ENCODE results near the gene EEF1AKMT1. TPM values are rescaled to one million over a fixed set of nuclear protein-coding genes. Genes with fewer than 3 reads are reported as not detected.

The EEF1AKMT1 gene
- total RNA-seq, 1 donor from 2014 or later: 3.9 TPM

- CTCF ChIA-PET: no interaction called here
- no peak for DNase-seq
- no peak overlapping the region for H3K27ac Mint-ChIP-seq
- H3K9me3 Mint-ChIP-seq: no peaks in the 10 kb centered on the region
- H3K27me3 Mint-ChIP-seq: no peaks in the 10 kb centered on the region
- peaks cover 3% of the 10 kb centered on the region for H3K4me1 Mint-ChIP-seq
- intact Hi-C loops (cut with micrococcal nuclease): no loop called here
- no peak for ATAC-seq (ENCODE audit: low read depth)
- peaks cover 32% of the 10 kb centered on the region for H3K36me3 Mint-ChIP-seq (ENCODE audit: low read depth)
- no peak overlapping the region for H3K4me3 Mint-ChIP-seq
- POLR2A ChIA-PET: no interaction called here
- TF ChIP-seq CTCF (IDR thresholded peaks at IDR 0.05): no peak
Observed at GRCh38 chr13:20779405-20779804, 5.6 kb upstream of the EEF1AKMT1 start.

GRCh38 chr13:20778311-20778710 is 4.5 kb upstream of the EEF1AKMT1 start:
- ATAC-seq (ENCODE audit: low read depth): no peak
- POLR2A ChIA-PET: no interaction called here

GRCh38 chr13:20776751-20777150 is 3.0 kb upstream of the EEF1AKMT1 start:
- POLR2A ChIA-PET: no interaction called here
- H3K4me1 Mint-ChIP-seq: peaks cover 18% of the 10 kb centered on the region
- H3K9me3 Mint-ChIP-seq: no peaks in the 10 kb centered on the region
- no peak overlapping the region for H3K27ac Mint-ChIP-seq
- CTCF ChIA-PET: no interaction called here
- H3K4me3 Mint-ChIP-seq: no peak overlapping the region
- H3K27me3 Mint-ChIP-seq: no peaks in the 10 kb centered on the region
- ATAC-seq (ENCODE audit: low read depth) (no peak), DNase-seq (no peak)
- TF ChIP-seq CTCF (IDR thresholded peaks at IDR 0.05): no peak
- H3K36me3 Mint-ChIP-seq (ENCODE audit: low read depth): peaks cover 15% of the 10 kb centered on the region
- intact Hi-C loops (cut with micrococcal nuclease): no loop called here

More at GRCh38 chr13:20778311-20778710, 4.5 kb upstream of the EEF1AKMT1 start:
- H3K27ac Mint-ChIP-seq: no peak overlapping the region
- H3K4me1 Mint-ChIP-seq: peaks cover 8% of the 10 kb centered on the region
- DNase-seq: no peak
- H3K9me3 Mint-ChIP-seq: no peaks in the 10 kb centered on the region
- no peak for TF ChIP-seq CTCF (IDR thresholded peaks at IDR 0.05)
- intact Hi-C loops (cut with micrococcal nuclease): no loop called here
- no peak overlapping the region for H3K4me3 Mint-ChIP-seq
- CTCF ChIA-PET: no interaction called here
- H3K27me3 Mint-ChIP-seq: no peaks in the 10 kb centered on the region
- peaks cover 24% of the 10 kb centered on the region for H3K36me3 Mint-ChIP-seq (ENCODE audit: low read depth)

- Mint-ChIP-seq H3K4me1 (peaks cover 21% of the 10 kb centered on the region), H3K36me3 (ENCODE audit: low read depth) (peaks cover 13% of the 10 kb centered on the region), H3K4me3 (no peak overlapping the region), H3K9me3 (no peaks in the 10 kb centered on the region), H3K27me3 (no peaks in the 10 kb centered on the region), H3K27ac (no peak overlapping the region)
- no peak for TF ChIP-seq CTCF (IDR thresholded peaks at IDR 0.05)
- ChIA-PET CTCF (no interaction called here), POLR2A (no interaction called here)
- DNase-seq (no peak), ATAC-seq (ENCODE audit: low read depth) (no peak)
- intact Hi-C loops (cut with micrococcal nuclease): no loop called here
Observed at GRCh38 chr13:20775961-20776360, 2.2 kb upstream of the EEF1AKMT1 start.

GRCh38 chr13:20774746-20775145 is 985 bp upstream of the EEF1AKMT1 start:
- DNase-seq (no peak), ATAC-seq (ENCODE audit: low read depth) (no peak)
- Mint-ChIP-seq H3K4me1 (peaks cover 21% of the 10 kb centered on the region), H3K27me3 (no peaks in the 10 kb centered on the region), H3K36me3 (ENCODE audit: low read depth) (peaks cover 22% of the 10 kb centered on the region), H3K4me3 (peak overlapping the region; percentile 57), H3K27ac (no peak overlapping the region), H3K9me3 (peaks cover 3% of the 10 kb centered on the region)
- POLR2A ChIA-PET: interaction anchor here (0.6 to 2.7 kb wide), 2 partner anchors 127 to 238 kb away, joined by 8 to 16 read pairs; partner anchors contain the start of gene XPO4
- CTCF ChIA-PET: no interaction called here
- intact Hi-C loops (cut with micrococcal nuclease): loop anchor here (5.0 kb wide), 5 partner anchors 523 to 1142 kb away; partner anchors contain the start of genes MICU2, MPHOSPH8 and ZMYM5
- no peak for TF ChIP-seq CTCF (IDR thresholded peaks at IDR 0.05)

Data from activated B cell treated with CpG ODN at 0.5 μM for 24 hours (primary cell).